ENCODE results near the gene RAB29. TPM values are rescaled to one million over a fixed set of nuclear protein-coding genes. Genes with fewer than 3 reads are reported as not detected.

RAB29 gene
- total and polyA plus RNA-seq, 9 of the 15 experiments (the other 6 are each of a cell fraction or from before 2014, with no cell fraction given), result 6.3 to 17.6 (median 8.0) TPM

GRCh38 chr1:205812878-205813754 lies 37.8 kb upstream of the RAB29 start, which contains the start of gene SLC41A1 (continued):
- no peak for TF ChIP-seq ATF2 (CRISPR knock-in tag; IDR thresholded peaks at IDR 0.05)
- TF ChIP-seq MYC (IDR thresholded peaks at IDR 0.05; ENCODE audit: low read depth, low read length), result peak; percentile 29
- TF ChIP-seq MYC (CRISPR knock-in tag; IDR thresholded peaks at IDR 0.05; ENCODE audit: borderline replicate concordance, low read depth), result peak; percentile 47; the same call in 1 of the 2 replicates
- no peak for TF ChIP-seq ZNF41 (CRISPR knock-in tag; conservative IDR thresholded peaks at IDR 0.05)
- TF ChIP-seq TAF1 (IDR thresholded peaks at IDR 0.05; ENCODE audit: control insufficient read depth, extremely low read depth, insufficient read depth, low read length, severe bottlenecking), result peak; percentile 34
- TF ChIP-seq HDAC2 (IDR thresholded peaks at IDR 0.05), result no peak; the same call in 1 of the 2 replicates
- TF ChIP-seq YY1 (IDR thresholded peaks at IDR 0.05; ENCODE audit: borderline replicate concordance in 1 of 3, control insufficient read depth in 1 of 3, extremely low read depth in 1 of 3, insufficient read depth in 3 of 3, insufficient read length in 1 of 3, insufficient replicate concordance in 2 of 3, low read depth in 1 of 3, low read length in 2 of 3), result peak in 1 of 3 experiments; percentile 8
- TF ChIP-seq TCF15 (CRISPR knock-in tag; IDR thresholded peaks at IDR 0.05), result no peak
- no peak for TF ChIP-seq U2AF2 (optimal IDR thresholded peaks at IDR 0.05; ENCODE audit: low read depth, low read length)
- TF ChIP-seq L3MBTL2 (IDR thresholded peaks at IDR 0.05), result peak; percentile 79
- TF ChIP-seq ZKSCAN1 (IDR thresholded peaks at IDR 0.05; ENCODE audit: low read depth, low read length), result 0 out of 2 replicates have a peak, but pooled peaks have one; percentile 0
- TF ChIP-seq ZNF766 (CRISPR knock-in tag; conservative IDR thresholded peaks at IDR 0.05), result no peak
- TF ChIP-seq SIN3B (IDR thresholded peaks at IDR 0.05; ENCODE audit: low read depth), result peak; percentile 48; the same call in 1 of the 2 replicates
- peak in 1 of 2 experiments; percentile 16; a peak in 1 of 4 replicates for TF ChIP-seq RCOR1 (IDR thresholded peaks at IDR 0.05; ENCODE audit: borderline replicate concordance in 1 of 2, low read depth in 2 of 2, low read length in 2 of 2)
- no peak for TF ChIP-seq ZNF239 (CRISPR knock-in tag; IDR thresholded peaks at IDR 0.05)

All from K562 (cell line).